Fibroblast of skin of left biceps (primary cell): ENCODE results near the gene PPP2R2D.
A peak's percentile ranks its signal among the peaks of the same experiment; 100 is the strongest.

Source experiments
- DNase-seq, 2 experiments: peaks; one replicate each; pipeline ENCODE4 v3.0.0-alpha.2; 2013; ENCODE audit warnings: low read depth in 2 of 2

PPP2R2D gene

GRCh38 chr10:131928248-131929095 is 27.7 kb downstream of the PPP2R2D start:
- no peak for DNase-seq

DNA sequence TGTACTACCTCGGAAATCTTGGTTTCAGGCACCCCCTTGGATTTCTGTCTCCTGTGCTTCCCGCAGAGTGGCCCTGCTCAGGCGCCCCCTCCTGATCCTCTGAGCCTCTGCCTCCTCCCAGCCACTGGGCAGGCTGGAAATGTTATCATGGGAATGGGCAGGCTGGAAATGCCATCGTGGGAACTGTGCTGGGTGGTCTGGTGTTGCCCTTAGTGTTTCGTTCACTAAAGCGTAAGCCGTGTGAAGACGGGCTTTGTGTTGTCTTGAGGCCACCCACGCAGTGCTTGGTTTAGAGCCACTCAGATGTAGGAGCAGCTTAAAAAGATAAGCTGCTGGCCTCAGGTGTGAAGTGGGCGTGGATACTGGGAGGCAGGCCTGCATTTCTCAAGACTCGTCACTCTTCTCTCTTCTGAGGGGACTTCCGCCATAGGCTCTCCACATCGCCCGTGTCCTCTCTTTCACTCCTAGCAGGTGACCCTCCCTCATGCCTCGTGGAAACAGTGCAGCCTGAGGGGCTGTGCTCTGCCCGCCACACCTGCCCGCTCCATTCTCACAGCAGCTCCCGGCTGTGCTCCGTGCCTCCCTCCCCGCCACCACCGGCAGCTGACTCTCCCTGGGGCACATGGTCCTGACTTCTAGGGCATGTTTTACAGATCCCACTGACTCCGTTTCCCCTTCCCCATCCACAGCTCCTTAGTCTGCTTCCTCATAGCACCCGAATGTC is 28.5 kb downstream of the PPP2R2D start:
- no peak for DNase-seq

DNA sequence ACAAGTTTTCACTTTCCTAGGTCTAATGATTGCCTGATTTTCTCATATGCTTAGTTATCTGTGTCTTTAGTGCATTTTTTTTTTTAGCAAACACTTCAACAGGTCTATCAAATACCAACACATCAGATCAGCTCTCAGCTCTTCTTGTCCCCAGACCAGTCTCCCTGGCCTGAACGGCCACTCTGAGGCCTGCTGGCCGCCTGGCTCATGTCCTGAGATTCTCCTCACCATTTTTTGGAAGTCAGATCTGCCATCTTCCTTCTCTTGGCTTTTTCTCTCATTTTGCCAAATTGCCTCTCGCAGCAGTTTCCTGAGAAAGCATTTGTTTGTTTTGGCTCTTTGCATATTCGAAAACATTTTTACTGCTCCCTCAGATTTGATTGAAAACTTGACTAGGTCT is 29.3 kb downstream of the PPP2R2D start:
- no peak for DNase-seq

DNA sequence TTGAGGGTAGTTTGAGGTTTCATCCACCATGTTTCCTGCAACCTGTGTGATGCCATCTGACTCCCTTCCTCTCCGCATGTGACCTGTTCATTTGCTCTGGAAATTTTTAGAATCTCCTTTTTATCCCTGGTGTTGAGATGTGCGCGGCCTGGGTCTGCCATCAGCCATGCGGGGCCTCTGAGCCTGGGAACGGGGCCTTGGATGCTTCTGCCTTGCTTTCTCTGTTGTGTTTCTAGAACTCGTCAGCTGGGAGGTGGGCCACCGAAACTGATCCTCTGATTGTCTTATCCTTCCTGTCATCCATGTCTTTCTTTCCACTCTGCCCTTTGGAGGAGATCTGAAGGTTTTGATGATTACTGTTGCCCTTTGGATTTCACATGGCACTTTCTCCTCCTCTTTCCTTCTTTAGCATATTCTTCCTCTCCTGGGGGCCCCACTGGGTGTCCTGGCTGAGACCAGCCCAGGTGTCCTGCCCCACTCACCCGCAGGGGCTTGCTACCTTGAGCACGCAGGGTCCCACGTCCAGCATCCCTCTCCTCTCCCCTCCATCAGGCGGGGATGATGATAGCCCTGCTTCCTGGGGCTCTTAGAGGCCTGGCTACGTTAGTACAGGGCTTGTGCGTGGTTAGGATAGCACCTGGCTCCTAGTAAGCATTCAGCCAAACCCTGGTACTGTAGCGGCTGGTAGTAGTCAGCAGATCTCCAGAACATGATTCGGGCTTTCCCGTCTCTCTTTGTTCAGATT is 29.9 kb downstream of the PPP2R2D start:
- no peak for DNase-seq

- DNase-seq = no peak
These were observed 31.2 kb downstream of the PPP2R2D start for GRCh38 chr10:131931981-131932380.

DNA sequence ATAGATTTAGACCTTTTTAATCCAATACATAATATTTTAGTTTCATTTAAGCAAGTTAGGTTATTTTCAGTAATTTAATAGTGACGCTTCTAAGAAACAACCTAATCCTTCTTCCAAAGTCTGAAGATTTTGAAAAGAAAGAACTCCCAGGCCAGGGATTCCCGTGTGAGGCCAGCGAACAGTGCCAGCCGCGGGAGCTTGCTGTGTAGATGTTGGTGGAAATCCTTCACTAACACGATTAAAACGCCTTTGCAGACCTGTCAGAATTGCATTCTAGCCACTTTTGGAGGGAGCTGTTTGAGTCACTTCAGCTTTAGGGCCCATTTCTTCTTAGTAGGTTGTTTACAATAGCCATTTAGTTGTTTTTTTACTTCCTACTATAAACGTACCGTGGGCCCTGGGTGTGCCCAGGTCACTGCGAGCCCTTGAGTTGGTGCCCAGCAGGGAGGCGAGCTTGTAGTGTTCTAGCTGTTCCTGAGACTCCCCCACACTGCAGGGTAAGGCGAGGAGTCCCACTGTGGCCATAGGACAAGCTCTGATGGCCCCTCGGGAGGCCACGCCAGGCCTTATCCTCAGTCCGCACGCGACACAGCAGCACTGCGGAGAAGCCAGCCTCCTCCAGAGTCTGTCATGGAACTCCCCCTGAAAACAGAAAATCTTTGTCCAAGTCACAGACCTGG is 32.3 kb downstream of the PPP2R2D start:
- DNase-seq = no peak

DNA sequence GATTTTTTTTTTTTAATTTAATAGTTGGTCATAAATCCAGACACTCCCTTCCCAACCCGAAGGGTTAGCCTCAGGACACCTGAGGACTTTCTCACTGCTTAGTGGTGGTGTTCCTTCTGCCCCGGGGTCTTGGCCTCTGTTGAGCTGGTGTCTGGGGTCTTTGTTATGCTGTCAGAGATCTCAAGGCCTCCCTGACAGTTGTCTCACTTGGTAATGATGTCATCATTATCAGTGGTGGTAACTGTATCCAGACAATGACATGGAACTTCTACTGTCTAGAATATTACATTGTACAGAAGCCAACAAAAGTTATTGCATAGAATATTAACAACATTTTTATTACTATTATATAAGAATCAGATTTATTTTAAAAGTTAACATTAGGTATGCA is 32.9 kb downstream of the PPP2R2D start:
- DNase-seq = no peak

DNA sequence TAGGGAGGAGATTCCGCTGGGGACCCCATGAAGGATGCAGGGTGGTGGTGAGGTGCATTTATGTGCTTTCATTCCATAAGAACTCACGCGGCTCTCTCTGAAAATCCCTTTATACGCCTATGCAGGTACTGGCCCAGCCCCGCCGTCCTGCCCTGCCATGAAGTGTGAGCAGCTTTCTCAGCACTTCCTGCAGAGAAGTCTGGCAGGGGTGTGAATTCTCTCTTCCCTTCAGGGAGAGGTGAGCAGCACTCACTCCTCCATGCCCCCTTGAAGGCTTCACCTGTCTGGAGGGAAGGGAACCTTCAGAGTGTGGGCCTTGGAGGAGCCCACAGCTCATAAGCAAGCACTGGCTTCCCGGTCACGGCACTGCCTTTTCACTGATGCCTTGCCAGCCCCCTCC is 34.0 kb downstream of the PPP2R2D start:
- DNase-seq = no peak

DNA sequence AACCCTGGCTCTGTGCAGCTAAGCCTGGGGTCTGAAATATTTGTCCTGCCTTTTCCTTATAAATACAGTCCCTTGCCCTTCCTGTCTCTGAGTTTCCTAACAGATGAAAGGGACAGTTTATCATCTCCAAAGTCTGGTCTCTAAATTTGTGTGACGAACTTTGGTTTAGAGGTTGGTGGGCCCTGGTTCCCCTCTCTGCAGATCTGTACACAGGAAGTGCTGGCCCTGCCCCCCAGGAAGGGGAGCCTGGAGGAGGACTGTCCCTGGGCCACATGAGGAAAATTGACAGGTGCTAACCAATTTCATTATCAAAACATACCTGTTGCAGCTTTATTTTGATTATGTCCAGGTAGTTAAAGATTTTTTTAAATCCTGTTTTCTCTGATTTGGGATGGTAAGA is 34.5 kb downstream of the PPP2R2D start:
- no peak for DNase-seq

GRCh38 chr10:131936294-131936693 is 35.5 kb downstream of the PPP2R2D start:
- no peak for DNase-seq

DNA sequence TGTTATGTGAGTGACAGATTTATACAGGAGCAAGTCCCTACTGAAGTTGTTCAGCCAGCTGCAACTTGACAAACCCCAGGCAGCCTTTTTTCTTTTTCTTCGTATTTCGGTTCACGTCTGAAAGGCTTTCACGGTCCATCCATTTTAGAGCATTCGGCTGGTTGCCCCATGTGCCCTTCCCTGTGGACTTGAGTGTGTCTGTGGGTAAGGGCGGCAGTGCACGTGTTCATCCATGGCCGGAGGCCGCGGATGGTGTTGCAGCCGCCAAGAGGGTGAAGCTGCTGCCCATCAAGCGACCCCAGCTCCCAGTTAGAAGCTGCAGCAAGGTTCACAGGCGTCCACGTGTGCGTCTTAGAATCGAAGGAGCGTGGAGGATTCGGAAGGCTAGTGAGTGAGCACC is 35.9 kb downstream of the PPP2R2D start:
- DNase-seq = no peak

GRCh38 chr10:131937836-131938235 is 37.0 kb downstream of the PPP2R2D start:
- no peak for DNase-seq

DNA sequence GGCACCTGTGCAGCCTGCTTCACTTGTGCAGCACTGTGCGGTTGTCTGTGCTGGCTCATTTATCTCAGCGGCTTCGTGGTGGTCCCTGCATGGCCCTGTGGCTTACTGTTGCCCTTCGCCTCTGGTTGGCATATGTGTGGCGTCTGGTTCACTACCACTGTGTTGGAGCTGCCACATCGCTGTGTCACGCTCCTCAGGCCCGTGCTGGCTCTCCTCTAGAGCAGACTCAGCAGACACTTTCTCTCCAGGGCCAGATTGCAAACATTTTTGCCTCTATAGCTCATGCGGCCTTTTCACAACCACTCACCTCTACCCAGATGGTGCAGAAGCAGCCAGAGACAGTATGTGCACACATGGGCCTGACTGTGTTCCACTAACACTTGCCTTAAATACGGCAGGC is 37.9 kb downstream of the PPP2R2D start:
- DNase-seq = no peak

- DNase-seq = no peak
These were observed 41.6 kb downstream of the PPP2R2D start for GRCh38 chr10:131942455-131942854.

DNA sequence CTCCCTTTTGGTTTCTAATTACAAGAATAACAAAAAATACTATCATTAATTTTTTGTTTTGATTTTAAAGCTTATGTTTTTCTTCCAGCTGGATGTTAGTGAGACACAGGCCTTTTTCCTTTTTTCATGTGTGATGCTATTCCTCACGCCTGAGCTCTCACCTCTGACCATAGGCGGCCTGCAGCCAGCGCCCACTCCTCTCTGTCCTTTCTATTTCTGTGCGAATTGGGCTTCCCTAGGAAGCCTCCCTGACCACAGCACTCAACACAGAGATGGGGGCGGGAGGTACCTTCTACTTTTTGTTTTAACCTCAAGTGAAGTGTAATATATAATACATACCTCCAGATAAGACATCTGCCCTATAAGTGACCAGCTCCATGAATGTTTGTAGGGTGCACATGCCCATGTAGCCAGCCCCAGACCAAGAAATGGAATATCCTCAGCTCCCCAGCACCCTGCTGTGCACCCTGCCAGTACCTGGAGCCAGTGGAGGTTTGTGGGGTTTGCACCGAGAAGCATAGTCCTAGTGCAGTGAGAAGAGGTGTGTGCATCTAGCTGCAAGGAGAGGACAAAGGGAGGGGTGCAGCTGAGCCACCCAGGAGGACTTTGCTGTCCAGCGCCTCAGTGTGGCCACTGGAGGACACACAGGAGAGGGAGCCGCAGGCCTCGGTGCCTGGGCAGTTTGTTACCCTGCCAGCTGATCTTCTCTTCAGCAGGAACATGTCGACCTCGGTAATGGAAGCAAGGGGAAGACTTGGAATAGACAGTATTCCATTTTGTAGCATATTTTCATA is 42.4 kb downstream of the PPP2R2D start:
- no peak for DNase-seq

GRCh38 chr10:131944412-131944811 is 43.6 kb downstream of the PPP2R2D start:
- DNase-seq = no peak

GRCh38 chr10:131944976-131945695 is 44.3 kb downstream of the PPP2R2D start:
- DNase-seq = no peak

DNA sequence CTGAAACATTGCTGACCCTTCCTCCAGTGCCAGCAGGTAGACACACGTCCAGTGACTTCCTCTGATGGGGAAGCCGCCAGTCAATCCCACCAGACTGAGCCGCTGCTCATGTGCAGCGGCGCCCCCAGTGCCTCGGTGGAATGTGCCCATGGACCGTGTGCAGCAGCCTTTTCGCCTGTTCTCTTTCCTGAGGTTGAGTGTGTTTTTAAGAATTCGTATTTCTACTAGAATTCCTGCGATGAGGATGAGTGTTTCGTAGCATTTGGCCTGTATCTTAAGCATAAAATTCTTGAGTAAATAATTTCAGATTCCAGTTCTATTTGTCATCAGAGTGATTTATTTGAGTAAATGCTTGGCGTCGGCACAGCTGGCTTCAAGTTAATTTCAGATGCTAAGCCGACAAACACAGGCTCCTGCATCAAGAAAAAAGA is 45.5 kb downstream of the PPP2R2D start:
- peak; percentile 54 to 55 for DNase-seq

GRCh38 chr10:131946880-131947279 is 46.1 kb downstream of the PPP2R2D start:
- DNase-seq = no peak

DNA sequence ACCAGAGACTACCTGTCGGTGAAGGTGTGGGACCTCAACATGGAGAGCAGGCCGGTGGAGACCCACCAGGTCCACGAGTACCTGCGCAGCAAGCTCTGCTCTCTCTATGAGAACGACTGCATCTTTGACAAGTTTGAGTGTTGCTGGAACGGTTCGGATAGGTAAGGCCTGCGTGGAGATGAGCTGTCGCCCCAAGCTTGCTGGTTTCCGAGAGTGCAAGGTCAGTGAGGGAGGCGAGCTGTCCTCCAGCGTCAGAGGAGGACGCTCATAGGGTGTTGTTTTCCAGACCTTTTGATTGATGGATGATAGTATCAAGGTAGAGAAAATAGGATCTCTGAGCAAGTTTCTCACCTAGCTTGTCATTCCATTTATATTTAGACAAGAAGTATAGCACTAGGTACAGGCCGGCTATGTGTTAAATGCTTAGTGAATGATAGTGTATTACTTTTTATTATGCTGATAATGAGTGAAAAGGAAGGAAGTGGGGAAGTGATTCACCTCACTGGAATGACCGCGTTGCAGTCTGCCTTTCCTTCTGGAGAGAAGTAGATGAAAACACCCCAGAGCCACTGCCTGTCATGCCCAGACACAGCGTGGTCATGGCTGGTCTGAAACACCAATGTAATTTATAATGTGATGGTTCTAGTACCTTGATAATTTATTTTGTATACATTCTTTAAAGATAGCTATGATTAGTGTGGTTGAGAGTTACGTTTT is 47.0 kb downstream of the PPP2R2D start:
- DNase-seq = peak; percentile 19 to 24
